ENCODE results near the gene ERG. TPM values are rescaled to one million over a fixed set of nuclear protein-coding genes. Genes with fewer than 3 reads are reported as not detected.

Gene ERG
- polyA plus RNA-seq, 1 of the 3 experiments (the other 2 are of a cell fraction): not detected

DNA sequence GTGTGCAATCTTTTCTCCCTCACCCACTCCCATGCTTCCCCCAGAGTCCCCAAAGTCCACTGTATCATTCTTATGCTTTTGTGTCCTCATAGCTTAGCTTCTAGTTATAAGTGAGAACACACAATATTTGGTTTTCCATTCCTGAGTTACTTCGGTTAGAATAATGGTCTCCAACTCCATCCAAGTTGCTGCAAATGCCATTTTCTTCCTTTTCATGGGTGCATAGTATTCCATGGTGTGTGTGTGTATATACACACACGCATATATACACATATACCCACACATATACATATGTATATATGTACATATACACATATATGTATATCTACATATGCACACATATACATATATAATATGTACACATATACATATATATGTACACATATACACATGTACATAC, 69.3 kb downstream of the ERG start:
- DNase-seq: no peak
- Histone ChIP-seq H3K27ac (ENCODE audit: low read depth in 2 of 2, low read length in 1 of 2) (no peak overlapping the region), H3K4me1 (ENCODE audit: control insufficient read depth in 1 of 2, insufficient read depth in 2 of 2, low read depth in 1 of 2, low read length in 1 of 2) (no peaks in the 10 kb centered on the region), H3K36me3 (replicated peaks in 1 of 2; ENCODE audit: control insufficient read depth in 1 of 2, insufficient read depth in 2 of 2, low read length in 1 of 2) (no peaks in the 10 kb centered on the region), H3K79me2 (ENCODE audit: insufficient read depth) (no peaks in the 10 kb centered on the region), H3K9me2 (no peaks in the 10 kb centered on the region), H2AFZ (ENCODE audit: low read depth) (no peak overlapping the region), H3K27me3 (ENCODE audit: insufficient read depth) (no peaks in the 10 kb centered on the region), H3K4me2 (no peak overlapping the region), H4K20me1 (ENCODE audit: insufficient read depth) (no peaks in the 10 kb centered on the region), H3F3A (replicated peaks; ENCODE audit: insufficient read depth) (no peaks in the 10 kb centered on the region), H3K9me3 (no peaks in the 10 kb centered on the region), H3K4me3 (ENCODE audit: low read depth in 2 of 2, low read length in 1 of 2) (no peak overlapping the region), H3K9ac (no peak overlapping the region)
- ChIA-PET CTCF (no interaction called here), POLR2A (no interaction called here)
- WGBS (ENCODE audit: low lambda C conversion rate): 66% methylated on average over 2 of the region's 2 CpGs
- TF ChIP-seq SIN3A (IDR thresholded peaks at IDR 0.05; ENCODE audit: borderline replicate concordance, low read depth, low read length) (no peak), RFX5 (IDR thresholded peaks at IDR 0.05; ENCODE audit: low read length) (no peak), GATA2 (CRISPR knock-in tag; IDR thresholded peaks at IDR 0.05) (no peak), TAF1 (IDR thresholded peaks at IDR 0.05; ENCODE audit: borderline replicate concordance, low read depth, low read length) (no peak), NFIC (IDR thresholded peaks at IDR 0.05; ENCODE audit: borderline replicate concordance) (no peak)
- TF ChIP-seq, protein P1, sequence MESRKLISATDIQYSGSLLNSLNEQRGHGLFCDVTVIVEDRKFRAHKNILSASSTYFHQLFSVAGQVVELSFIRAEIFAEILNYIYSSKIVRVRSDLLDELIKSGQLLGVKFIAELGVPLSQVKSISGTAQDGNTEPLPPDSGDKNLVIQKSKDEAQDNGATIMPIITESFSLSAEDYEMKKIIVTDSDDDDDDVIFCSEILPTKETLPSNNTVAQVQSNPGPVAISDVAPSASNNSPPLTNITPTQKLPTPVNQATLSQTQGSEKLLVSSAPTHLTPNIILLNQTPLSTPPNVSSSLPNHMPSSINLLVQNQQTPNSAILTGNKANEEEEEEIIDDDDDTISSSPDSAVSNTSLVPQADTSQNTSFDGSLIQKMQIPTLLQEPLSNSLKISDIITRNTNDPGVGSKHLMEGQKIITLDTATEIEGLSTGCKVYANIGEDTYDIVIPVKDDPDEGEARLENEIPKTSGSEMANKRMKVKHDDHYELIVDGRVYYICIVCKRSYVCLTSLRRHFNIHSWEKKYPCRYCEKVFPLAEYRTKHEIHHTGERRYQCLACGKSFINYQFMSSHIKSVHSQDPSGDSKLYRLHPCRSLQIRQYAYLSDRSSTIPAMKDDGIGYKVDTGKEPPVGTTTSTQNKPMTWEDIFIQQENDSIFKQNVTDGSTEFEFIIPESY (IDR thresholded peaks at IDR 0.05; ENCODE audit: borderline replicate concordance, low read depth): no peak

DNA sequence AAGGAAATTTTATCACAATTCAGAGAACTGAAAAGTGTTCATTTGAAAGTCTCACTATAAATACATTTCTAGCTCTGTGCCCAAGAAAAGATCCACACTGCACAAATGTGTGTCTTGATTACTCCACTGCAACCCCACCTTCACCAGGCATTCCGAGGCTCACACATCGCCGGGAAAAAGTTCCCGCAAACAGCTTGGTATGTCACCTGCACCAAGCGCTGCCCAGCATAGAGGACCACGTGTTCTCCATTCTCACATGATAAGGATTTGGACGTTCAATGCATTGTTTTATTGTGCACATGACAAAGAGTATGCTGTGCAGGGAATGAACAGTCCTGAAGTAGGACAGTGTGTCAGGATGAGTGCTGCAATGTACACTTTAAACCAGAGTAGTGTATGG, 70.1 kb downstream of the ERG start:
- H2AFZ ChIP-seq (ENCODE audit: low read depth): no peak overlapping the region
- no peaks in the 10 kb centered on the region for H4K20me1 ChIP-seq (ENCODE audit: insufficient read depth)
- no peak for TF ChIP-seq MEF2A (IDR thresholded peaks at IDR 0.05; ENCODE audit: borderline replicate concordance, low read depth)
- TF ChIP-seq TCF12 (IDR thresholded peaks at IDR 0.05): no peak
- TF ChIP-seq, protein P2, sequence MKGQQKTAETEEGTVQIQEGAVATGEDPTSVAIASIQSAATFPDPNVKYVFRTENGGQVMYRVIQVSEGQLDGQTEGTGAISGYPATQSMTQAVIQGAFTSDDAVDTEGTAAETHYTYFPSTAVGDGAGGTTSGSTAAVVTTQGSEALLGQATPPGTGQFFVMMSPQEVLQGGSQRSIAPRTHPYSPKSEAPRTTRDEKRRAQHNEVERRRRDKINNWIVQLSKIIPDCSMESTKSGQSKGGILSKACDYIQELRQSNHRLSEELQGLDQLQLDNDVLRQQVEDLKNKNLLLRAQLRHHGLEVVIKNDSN (IDR thresholded peaks at IDR 0.05; ENCODE audit: borderline replicate concordance, low read depth): no peak
- TF ChIP-seq, protein P3, sequence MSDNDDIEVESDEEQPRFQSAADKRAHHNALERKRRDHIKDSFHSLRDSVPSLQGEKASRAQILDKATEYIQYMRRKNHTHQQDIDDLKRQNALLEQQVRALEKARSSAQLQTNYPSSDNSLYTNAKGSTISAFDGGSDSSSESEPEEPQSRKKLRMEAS (IDR thresholded peaks at IDR 0.05; ENCODE audit: low read depth): no peak
- TF ChIP-seq CHD2 (IDR thresholded peaks at IDR 0.05; ENCODE audit: low read length, partially characterized antibody): no peak
- no peak for TF ChIP-seq RXRA (IDR thresholded peaks at IDR 0.05; ENCODE audit: borderline replicate concordance, low read depth)
- H3K9me3 ChIP-seq: no peaks in the 10 kb centered on the region
- no peaks in the 10 kb centered on the region for H3K4me1 ChIP-seq (ENCODE audit: control insufficient read depth in 1 of 2, insufficient read depth in 2 of 2, low read depth in 1 of 2, low read length in 1 of 2)
- H3F3A ChIP-seq (replicated peaks; ENCODE audit: insufficient read depth): no peaks in the 10 kb centered on the region
- no peaks in the 10 kb centered on the region for H3K79me2 ChIP-seq (ENCODE audit: insufficient read depth)
- H3K4me3 ChIP-seq (ENCODE audit: low read depth in 2 of 2, low read length in 1 of 2): no peak overlapping the region
- no peaks in the 10 kb centered on the region for H3K27me3 ChIP-seq (ENCODE audit: insufficient read depth)
- WGBS (ENCODE audit: low lambda C conversion rate): 69% methylated on average over 7 of the region's 7 CpGs
- ChIA-PET CTCF (no interaction called here), POLR2A (no interaction called here)
- H3K4me2 ChIP-seq: no peak overlapping the region
- no peaks in the 10 kb centered on the region for H3K36me3 ChIP-seq (replicated peaks in 1 of 2; ENCODE audit: control insufficient read depth in 1 of 2, insufficient read depth in 2 of 2, low read length in 1 of 2)
- H3K9ac ChIP-seq: no peak overlapping the region
- no peak for DNase-seq
- H3K27ac ChIP-seq (ENCODE audit: low read depth in 2 of 2, low read length in 1 of 2): no peak overlapping the region
- H3K9me2 ChIP-seq: no peaks in the 10 kb centered on the region
